GM12874 (cell line): ENCODE results near the gene TYROBP.

Source experiments
- TF ChIP-seq, protein P1 (sequence below): IDR thresholded peaks from 2 replicates; pipeline ENCODE4 v1.5.1; 2011; ENCODE audit warnings: low read depth, mild to moderate bottlenecking, control low read depth, low read length, moderate library complexity; ENCODE audit not compliant: insufficient read depth

TYROBP gene

DNA sequence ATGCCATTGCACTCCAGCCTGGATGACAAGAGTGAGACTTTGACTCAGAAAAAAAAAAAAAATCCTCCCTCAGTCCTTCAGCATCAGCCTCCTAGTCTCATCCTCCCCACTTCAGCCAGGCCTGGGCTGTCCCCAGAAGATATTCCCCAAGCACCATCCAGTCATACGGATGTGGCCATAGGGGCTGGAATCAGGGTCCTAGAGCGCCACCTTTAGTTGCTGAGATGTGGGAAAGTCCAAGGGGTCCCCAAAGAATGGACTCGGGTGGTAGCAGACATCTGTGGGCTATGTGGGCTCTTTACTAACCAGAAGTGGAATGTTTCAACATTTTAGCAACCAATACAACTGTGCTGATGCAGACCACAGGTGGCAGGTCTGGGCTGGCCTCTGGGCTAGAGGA lies 3.1 kb upstream of the TYROBP start:
- TF ChIP-seq, protein P1, sequence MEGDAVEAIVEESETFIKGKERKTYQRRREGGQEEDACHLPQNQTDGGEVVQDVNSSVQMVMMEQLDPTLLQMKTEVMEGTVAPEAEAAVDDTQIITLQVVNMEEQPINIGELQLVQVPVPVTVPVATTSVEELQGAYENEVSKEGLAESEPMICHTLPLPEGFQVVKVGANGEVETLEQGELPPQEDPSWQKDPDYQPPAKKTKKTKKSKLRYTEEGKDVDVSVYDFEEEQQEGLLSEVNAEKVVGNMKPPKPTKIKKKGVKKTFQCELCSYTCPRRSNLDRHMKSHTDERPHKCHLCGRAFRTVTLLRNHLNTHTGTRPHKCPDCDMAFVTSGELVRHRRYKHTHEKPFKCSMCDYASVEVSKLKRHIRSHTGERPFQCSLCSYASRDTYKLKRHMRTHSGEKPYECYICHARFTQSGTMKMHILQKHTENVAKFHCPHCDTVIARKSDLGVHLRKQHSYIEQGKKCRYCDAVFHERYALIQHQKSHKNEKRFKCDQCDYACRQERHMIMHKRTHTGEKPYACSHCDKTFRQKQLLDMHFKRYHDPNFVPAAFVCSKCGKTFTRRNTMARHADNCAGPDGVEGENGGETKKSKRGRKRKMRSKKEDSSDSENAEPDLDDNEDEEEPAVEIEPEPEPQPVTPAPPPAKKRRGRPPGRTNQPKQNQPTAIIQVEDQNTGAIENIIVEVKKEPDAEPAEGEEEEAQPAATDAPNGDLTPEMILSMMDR: no peak

DNA sequence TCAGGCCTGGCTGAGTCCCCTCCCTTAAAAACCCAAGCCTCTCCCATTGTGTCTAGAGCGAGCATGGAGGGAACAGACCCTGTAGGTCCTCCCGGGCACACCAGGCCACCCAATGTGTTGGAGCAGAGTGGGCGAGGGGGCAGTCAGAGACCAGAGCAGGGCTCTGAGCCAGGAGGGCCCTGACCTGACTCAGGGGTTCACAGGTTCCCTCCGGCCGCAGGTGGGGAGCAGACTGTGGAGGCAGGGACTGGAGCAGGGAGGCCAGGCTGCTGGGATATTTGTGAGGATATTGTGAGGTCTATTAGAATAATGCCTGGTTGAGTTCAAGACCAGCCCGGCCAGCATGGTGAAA lies 1.6 kb upstream of the TYROBP start:
- TF ChIP-seq, protein P1: no peak

- TF ChIP-seq, protein P1: no peak
These were observed 1.0 kb upstream of the TYROBP start for GRCh38 chr19:35908973-35909683.

DNA sequence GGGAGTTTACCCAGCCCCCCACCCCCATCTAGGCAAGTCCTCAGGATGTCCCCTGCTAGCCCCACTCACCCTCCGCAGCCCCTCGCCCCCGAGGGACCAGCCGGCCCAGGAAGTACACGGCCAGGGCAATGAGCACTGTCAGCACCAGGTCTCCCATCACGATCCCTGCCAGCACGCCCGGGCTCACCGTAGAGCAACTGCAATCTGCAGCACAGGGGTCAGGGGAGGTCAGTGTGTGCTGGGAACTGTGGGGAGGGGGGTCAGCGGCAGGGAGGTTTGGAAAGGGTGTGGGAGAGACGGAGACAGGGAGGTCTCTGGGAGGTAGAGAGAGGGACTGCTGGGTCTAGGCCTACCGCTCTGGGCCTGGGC lies 734 bp downstream of the TYROBP start:
- TF ChIP-seq, protein P1: no peak

- TF ChIP-seq, protein P1: no peak
These were observed 2.8 kb downstream of the TYROBP start for GRCh38 chr19:35905178-35905727.

DNA sequence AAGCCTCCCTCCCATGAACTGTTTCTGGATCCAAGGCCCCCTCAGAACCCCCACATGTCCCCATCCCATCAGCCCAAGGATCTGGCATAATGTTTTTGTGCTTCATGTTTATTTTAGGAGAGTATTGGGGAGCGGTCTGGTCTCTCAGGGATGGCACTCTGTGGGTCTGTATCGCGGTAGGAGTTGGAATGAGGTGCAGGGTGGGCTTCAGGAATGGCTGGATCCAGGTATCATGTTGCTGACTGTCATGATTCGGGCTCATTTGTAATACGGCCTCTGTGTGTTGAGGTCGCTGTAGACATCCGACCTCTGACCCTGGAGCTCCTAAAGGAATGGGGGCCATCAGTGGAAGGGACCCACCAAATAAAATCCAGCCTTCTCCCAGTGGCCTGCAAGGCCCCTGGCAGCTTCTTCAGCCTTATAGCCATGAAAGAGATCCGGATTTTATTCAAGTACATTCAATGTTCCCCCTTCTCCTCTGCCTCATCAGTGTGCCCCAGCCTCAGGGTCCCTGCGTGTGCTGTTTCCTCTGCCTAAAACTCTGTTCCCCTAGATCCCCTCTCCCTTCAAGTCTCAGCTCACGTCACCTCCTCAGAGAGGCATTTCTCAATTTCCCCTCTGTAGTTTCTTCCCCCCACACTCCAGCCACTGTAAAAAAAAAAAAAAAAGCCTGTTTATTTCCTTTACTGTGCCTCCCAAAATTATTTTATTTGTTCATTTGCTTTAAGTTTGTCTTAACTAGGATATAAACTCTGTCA lies 3.6 kb downstream of the TYROBP start:
- TF ChIP-seq, protein P1: no peak

DNA sequence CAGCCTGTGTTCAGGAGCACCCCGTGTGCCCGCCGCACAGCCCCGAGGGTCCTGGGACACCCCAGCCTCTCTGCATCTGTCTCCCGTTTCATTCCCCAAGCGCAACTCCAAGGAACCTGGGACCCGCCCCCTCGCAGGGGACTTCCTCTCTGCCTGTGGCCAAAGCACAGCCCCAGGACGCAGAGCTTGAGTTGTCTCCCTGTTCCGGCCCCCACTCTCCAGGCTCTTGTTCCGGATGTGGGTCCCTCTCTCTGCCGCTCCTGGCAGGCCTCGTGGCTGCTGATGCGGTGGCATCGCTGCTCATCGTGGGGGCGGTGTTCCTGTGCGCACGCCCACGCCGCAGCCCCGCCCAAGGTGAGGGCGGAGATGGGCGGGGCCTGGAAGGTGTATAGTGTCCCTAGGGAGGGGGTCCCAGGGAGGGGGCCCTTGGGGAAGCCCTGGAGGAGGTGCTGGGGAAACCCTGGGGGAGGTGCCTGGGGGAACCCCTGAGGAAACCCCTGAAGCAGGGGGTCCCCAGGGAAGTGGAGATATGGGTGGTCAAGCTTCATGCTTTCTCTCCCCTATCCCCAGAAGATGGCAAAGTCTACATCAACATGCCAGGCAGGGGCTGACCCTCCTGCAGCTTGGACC lies 4.4 kb downstream of the TYROBP start:
- TF ChIP-seq, protein P1: no peak
